DMS 273 (cell line): ENCODE results near the gene TMEM117.
"Not testable (repeated sequence)": the region's sequence is repeated elsewhere in the genome, so short reads cannot be mapped to it uniquely, and the experiment has no call there.

ENCODE experiments used
- DNase-seq: peaks from one replicate; lab custom pipeline; 2025; ENCODE audit not compliant: unreplicated experiment; lab: John Stamatoyannopoulos, UW

The TMEM117 gene

GRCh38 chr12:43840338-43840737, 4.5 kb downstream of the TMEM117 start:
- DNase-seq = no peak

GRCh38 chr12:43841253-43841652, 5.4 kb downstream of the TMEM117 start:
- no peak for DNase-seq

GRCh38 chr12:43842259-43842658, 6.4 kb downstream of the TMEM117 start:
- no peak for DNase-seq

- DNase-seq = not testable (repeated sequence)
Observed at GRCh38 chr12:43847425-43848225, 11.7 kb downstream of the TMEM117 start.

GRCh38 chr12:43848226-43848507, 12.3 kb downstream of the TMEM117 start:
- DNase-seq = no peak

- no peak for DNase-seq
Observed at GRCh38 chr12:43848786-43849185, 12.9 kb downstream of the TMEM117 start.

GRCh38 chr12:43852744-43853143, 16.9 kb downstream of the TMEM117 start:
- no peak for DNase-seq

GRCh38 chr12:43856972-43857371, 21.1 kb downstream of the TMEM117 start:
- no peak for DNase-seq

GRCh38 chr12:43858096-43858495, 22.2 kb downstream of the TMEM117 start:
- DNase-seq = peak; percentile 54

- no peak for DNase-seq
Observed at GRCh38 chr12:43858991-43859390, 23.1 kb downstream of the TMEM117 start.

GRCh38 chr12:43861015-43861839, 25.3 kb downstream of the TMEM117 start:
- DNase-seq = no peak

DNA sequence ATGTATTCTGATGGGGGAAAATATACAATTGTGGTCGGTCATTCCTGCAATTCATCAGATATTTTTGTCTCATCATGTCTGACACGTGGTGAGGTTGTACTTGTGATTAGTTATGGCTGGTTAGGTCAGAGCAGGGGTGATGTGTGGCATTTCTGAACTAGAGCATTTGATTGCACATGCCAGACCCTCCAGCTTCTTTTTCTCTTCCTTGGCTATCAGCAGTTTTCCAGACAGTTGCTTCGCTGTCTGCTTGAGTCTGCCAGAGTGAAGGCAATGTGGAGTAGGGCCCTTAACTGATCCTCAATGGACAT, 25.9 kb downstream of the TMEM117 start:
- no peak for DNase-seq

- no peak for DNase-seq
Observed at GRCh38 chr12:43863770-43864366, 28.0 kb downstream of the TMEM117 start.

DNA sequence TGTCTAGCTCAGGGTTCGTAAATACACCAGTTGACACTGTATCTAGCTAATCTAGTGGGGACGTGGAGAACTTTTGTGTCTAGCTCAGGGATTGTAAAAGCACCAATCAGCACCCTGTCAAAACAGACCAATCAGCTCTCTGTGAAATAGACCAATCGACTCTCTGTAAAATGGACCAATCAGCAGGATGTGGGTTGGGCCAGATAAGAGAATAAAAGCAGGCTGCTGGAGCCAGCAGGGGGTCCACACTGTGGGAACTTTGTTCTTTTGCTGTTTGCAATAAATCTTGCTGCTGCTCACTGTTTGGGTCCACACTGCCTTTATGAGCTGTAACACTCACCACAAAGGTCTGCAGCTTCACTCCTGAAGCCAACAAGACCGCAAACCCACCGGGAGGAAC, 28.7 kb downstream of the TMEM117 start:
- not testable (repeated sequence) for DNase-seq

DNA sequence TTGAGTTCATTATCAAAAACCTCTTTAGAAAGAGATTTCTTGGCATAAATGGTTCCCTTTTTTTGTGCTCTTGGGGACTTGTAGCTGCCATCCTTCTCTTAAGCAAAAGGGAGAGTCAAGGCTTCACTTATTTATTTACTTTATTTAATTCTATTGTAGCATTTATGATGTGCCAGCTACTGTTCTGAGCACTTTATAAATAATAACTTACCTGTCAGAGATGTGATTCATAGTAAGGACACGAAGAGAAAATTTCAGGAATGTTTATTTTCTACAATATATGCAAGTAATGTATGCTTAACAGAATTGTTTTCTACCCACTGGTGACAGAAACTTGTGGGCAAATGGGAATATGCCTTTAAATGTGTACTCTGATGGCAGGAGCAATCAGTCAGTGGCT, 33.3 kb downstream of the TMEM117 start:
- DNase-seq = no peak

DNA sequence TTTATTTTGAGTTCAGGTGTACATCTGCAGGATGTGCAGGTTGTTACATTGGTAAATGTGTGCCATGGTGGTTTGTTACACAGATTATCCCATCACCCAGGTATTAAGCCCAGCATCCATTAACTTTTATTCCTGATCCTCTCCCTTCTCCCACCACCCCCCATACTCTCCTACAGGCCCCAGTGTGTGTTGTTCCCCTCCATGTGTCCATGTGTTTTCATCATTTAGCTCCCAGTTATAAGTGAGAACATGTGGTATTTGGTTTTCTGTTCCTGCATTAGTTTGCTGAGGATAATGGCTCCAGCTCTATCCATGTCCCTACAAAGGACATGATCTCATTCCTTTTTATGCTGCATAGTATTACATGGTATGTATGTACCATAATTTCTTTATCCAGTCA, 33.9 kb downstream of the TMEM117 start:
- DNase-seq = not testable (repeated sequence)

DNA sequence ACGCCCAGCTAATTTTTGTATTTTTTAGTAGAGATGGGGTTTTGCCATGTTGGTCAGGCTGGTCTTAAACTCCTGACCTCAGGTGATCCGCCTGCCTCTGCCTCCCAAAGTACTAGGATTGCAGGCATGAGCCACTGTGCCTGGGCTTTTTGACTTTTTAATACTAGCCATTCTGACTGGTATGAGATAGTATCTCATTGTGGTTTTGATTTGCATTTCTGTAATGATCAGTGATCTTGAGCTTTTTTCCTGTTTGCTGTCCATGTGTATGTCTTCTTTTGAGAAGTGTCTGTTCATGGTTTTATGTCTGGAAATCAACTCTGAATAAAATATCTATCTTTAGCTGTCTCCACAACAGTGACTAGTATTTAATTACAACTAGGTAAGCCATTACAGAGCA, 35.4 kb downstream of the TMEM117 start:
- not testable (repeated sequence) for DNase-seq

DNA sequence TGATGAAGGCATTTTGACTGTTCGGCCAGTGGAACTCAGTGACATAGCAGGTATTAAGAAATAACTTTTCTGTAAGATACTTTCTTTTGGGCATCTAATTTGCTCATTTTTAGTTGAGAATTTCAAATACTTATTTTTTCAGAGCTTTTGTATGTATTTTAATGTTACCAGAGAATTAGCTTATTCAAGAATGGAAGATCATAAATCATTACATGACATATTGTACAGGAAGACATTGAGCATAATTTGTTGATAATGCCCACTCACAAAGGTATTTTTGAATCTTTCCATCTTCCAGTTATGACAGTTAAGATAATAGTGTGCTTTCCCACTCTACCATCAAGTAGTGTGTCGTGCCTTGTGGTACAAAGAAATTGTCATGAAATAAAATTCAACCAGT, 36.5 kb downstream of the TMEM117 start:
- no peak for DNase-seq

- no peak for DNase-seq
Observed at GRCh38 chr12:43878050-43878449, 42.2 kb downstream of the TMEM117 start.

DNA sequence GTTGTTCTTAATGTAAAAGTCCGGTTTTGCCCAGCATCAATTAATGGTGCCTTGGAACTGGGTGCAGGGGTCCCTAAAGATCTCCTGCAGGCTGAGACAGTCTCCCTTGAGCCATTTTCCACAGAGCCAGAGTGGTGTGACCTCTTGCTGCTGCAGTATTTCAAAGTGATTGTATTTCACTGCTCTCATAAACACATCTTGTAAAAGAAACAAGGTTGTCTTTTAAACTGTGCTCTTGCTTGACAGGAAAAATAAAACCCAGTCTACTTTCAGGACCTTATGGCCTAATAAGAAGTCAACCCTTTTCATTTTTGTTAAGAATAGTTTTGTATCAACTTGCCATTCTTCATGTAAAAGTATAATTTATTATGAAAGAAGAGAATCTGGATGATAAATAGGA, 44.7 kb downstream of the TMEM117 start:
- no peak for DNase-seq

GRCh38 chr12:43882578-43883178, 46.8 kb downstream of the TMEM117 start:
- DNase-seq = peak; percentile 61

DNA sequence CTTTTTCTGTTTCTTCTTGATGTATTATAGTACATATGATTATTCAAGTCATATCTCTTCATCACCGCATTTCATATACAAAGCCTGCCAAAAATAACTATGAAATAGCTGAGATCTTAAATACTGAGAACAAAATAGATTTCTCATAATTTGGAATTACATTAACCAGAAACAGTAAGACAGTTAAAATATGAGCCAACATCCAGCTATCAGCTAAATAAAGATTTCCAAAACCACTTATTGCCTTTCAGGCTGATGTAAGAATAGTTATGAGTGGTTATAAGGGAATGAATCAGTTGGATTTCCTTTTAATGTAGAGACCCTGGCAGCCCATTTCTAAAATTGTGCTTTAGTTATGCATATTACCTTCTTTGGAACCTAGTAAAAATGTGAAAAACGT, 47.4 kb downstream of the TMEM117 start:
- no peak for DNase-seq
